ENCODE results near the gene CD86. TPM values are rescaled to one million over a fixed set of nuclear protein-coding genes. Genes with fewer than 3 reads are reported as not detected.
A peak's percentile ranks its signal among the peaks of the same experiment; 100 is the strongest.

Gene CD86
- total RNA-seq, 4 donors from 2014 or later: 1.4 to 4.6 (median 2.2) TPM; not detected in 1

- in situ Hi-C loops (cut with MboI; ENCODE audit: low pct_ligation_motif_present in 1 of 4, low pct_unique_long_range_greater_than_20kb in 1 of 4, low sequenced_read_pairs in 3 of 4): no loop called here
- Histone ChIP-seq H3K27ac (no peak overlapping the region), H3K36me3 (no peaks in the 10 kb centered on the region), H3K27me3 (no peaks in the 10 kb centered on the region), H3K4me3 (no peak overlapping the region), H3K9me3 (no peaks in the 10 kb centered on the region), H3K4me1 (peaks cover 0 to 11% (median 4%) of the 10 kb centered on the region in 4 donors)
- 87 to 100% methylated on average over 1 of the region's 1 CpG for WGBS, 2 donors (ENCODE audit: low coverage in 1 of 2)
- no peak for DNase-seq
- TF ChIP-seq EP300 (IDR thresholded peaks at IDR 0.05; ENCODE audit: low read depth) (no peak), CTCF (IDR thresholded peaks at IDR 0.05) (no peak)
- intact Hi-C loops (cut with DNase I; ENCODE audit: low total_unique reads): no loop called here
These were observed 42.3 kb upstream of the CD86 start for GRCh38 chr3:122012821-122013220.

- intact Hi-C loops (cut with DNase I; ENCODE audit: low total_unique reads): no loop called here
- peak overlapping the region in 1 of 4 donors; percentile 18 for H3K27ac ChIP-seq
- in situ Hi-C loops (cut with MboI; ENCODE audit: low pct_ligation_motif_present in 1 of 4, low pct_unique_long_range_greater_than_20kb in 1 of 4, low sequenced_read_pairs in 3 of 4): no loop called here
- H3K36me3 ChIP-seq: no peaks in the 10 kb centered on the region
- H3K4me1 ChIP-seq: peaks cover 0 to 11% (median 4%) of the 10 kb centered on the region in 4 donors
- H3K9me3 ChIP-seq: no peaks in the 10 kb centered on the region
- 42 to 56% methylated on average over 3 to 5 of the region's 5 CpGs for WGBS, 2 donors (ENCODE audit: low coverage in 1 of 2)
- DNase-seq: no peak
- TF ChIP-seq POLR2AphosphoS5 (IDR thresholded peaks at IDR 0.05): no peak
- TF ChIP-seq POLR2A (IDR thresholded peaks at IDR 0.05): no peak
- TF ChIP-seq CTCF (IDR thresholded peaks at IDR 0.05): no peak
- TF ChIP-seq EP300 (IDR thresholded peaks at IDR 0.05; ENCODE audit: low read depth): no peak
- no peak overlapping the region for H3K4me3 ChIP-seq
- H3K27me3 ChIP-seq: no peaks in the 10 kb centered on the region
These were observed 41.7 kb upstream of the CD86 start for GRCh38 chr3:122013448-122013925.

GRCh38 chr3:122014741-122015140 is 40.4 kb upstream of the CD86 start:
- WGBS, 2 donors (ENCODE audit: low coverage in 1 of 2): 57 to 90% methylated on average over 1 of the region's 1 CpG
- no peaks in the 10 kb centered on the region for H3K36me3 ChIP-seq
- intact Hi-C loops (cut with DNase I; ENCODE audit: low total_unique reads) (no loop called here), in situ Hi-C loops (cut with MboI; ENCODE audit: low pct_ligation_motif_present in 1 of 4, low pct_unique_long_range_greater_than_20kb in 1 of 4, low sequenced_read_pairs in 3 of 4) (no loop called here)
- DNase-seq: no peak
- H3K9me3 ChIP-seq: no peaks in the 10 kb centered on the region
- H3K27ac ChIP-seq: no peak overlapping the region
- H3K4me1 ChIP-seq: peaks cover 0 to 11% (median 4%) of the 10 kb centered on the region in 4 donors
- TF ChIP-seq CTCF (IDR thresholded peaks at IDR 0.05): no peak
- no peak for TF ChIP-seq EP300 (IDR thresholded peaks at IDR 0.05; ENCODE audit: low read depth)
- TF ChIP-seq POLR2A (IDR thresholded peaks at IDR 0.05): no peak
- no peak for TF ChIP-seq POLR2AphosphoS5 (IDR thresholded peaks at IDR 0.05)
- H3K27me3 ChIP-seq: no peaks in the 10 kb centered on the region
- no peak overlapping the region for H3K4me3 ChIP-seq

GRCh38 chr3:122019493-122019892 is 35.7 kb upstream of the CD86 start:
- peaks cover 0 to 14% (median 8%) of the 10 kb centered on the region in 4 donors for H3K4me1 ChIP-seq
- no peak overlapping the region for H3K27ac ChIP-seq
- H3K27me3 ChIP-seq: peaks cover 13% of the 10 kb centered on the region
- intact Hi-C loops (cut with DNase I; ENCODE audit: low total_unique reads): no loop called here
- in situ Hi-C loops (cut with MboI; ENCODE audit: low pct_ligation_motif_present in 1 of 4, low pct_unique_long_range_greater_than_20kb in 1 of 4, low sequenced_read_pairs in 3 of 4): no loop called here
- H3K4me3 ChIP-seq: no peak overlapping the region
- H3K36me3 ChIP-seq: no peaks in the 10 kb centered on the region
- DNase-seq: no peak
- H3K9me3 ChIP-seq: no peaks in the 10 kb centered on the region
- TF ChIP-seq POLR2AphosphoS5 (IDR thresholded peaks at IDR 0.05) (no peak), POLR2A (IDR thresholded peaks at IDR 0.05) (no peak), EP300 (IDR thresholded peaks at IDR 0.05; ENCODE audit: low read depth) (no peak), CTCF (IDR thresholded peaks at IDR 0.05) (no peak)
